WTC11 (cell line): ENCODE results near the gene EPHA2.

Experiments used
- CREB1 ChIP-seq: sonication (generic); formaldehyde crosslinking; IDR thresholded peaks from 2 replicates; pipeline ENCODE4 v1.8.0; 2023; ENCODE audit warnings: mild to moderate bottlenecking, missing genetic modification reagents
- ESRRA ChIP-seq: sonication (generic); formaldehyde crosslinking; IDR thresholded peaks from 2 replicates; pipeline ENCODE4 v1.8.1; 2022; ENCODE audit warnings: mild to moderate bottlenecking, missing genetic modification reagents, borderline replicate concordance
- ZNF416 ChIP-seq: fragments of 250-450 bp; sonication (Bioruptor Pico); IDR thresholded peaks from 2 replicates; pipeline ENCODE4 v1.9.0; 2021; ENCODE audit warnings: mild to moderate bottlenecking, inconsistent platforms
- TF ChIP-seq, protein P1 (sequence below): sonication (generic); formaldehyde crosslinking; IDR thresholded peaks from 2 replicates; pipeline ENCODE4 v1.8.1; 2022; ENCODE audit warnings: low read depth, missing genetic modification reagents, borderline replicate concordance
- TF ChIP-seq, protein P2 (sequence below): sonication (generic); formaldehyde crosslinking; IDR thresholded peaks from 2 replicates; pipeline ENCODE4 v1.8.1; 2023; ENCODE audit warnings: mild to moderate bottlenecking, missing genetic modification reagents
- TF ChIP-seq, protein P3 (sequence below): fragments of 200-600 bp; IDR thresholded peaks from 2 replicates; pipeline ENCODE4 v1.8.0; 2022; ENCODE audit warnings: antibody characterized with exemption
- TF ChIP-seq, protein P4 (sequence below): fragments of 250-450 bp; sonication (Bioruptor Pico); IDR thresholded peaks from 2 replicates; pipeline ENCODE4 v1.9.0; 2021; ENCODE audit warnings: mild to moderate bottlenecking
- TF ChIP-seq, protein P5 (sequence below): sonication (generic); formaldehyde crosslinking; IDR thresholded peaks from 2 replicates; pipeline ENCODE4 v1.8.1; 2023; ENCODE audit warnings: mild to moderate bottlenecking, missing genetic modification reagents, moderate library complexity

DNA sequence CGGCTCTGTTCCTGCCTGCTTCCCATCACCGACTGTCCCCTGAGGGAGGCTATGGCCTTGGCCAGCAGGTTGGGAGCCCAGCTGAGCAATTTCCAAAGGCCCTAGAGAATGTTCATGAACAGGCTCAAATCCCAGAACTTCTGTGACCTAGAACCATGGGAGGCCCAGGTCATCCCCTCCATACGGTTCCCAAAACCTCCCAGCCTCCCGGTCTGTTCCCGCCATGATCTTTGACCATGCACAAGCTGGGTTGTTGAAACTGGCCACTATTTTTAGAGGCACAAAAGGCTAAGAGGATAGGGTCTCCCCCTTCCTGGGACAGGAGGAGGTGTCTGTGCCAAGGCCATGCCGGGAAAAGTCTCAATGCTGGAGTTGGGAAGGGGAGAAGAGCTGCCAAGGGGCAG, 27.5 kb downstream of the EPHA2 start:
- TF ChIP-seq, protein P1, sequence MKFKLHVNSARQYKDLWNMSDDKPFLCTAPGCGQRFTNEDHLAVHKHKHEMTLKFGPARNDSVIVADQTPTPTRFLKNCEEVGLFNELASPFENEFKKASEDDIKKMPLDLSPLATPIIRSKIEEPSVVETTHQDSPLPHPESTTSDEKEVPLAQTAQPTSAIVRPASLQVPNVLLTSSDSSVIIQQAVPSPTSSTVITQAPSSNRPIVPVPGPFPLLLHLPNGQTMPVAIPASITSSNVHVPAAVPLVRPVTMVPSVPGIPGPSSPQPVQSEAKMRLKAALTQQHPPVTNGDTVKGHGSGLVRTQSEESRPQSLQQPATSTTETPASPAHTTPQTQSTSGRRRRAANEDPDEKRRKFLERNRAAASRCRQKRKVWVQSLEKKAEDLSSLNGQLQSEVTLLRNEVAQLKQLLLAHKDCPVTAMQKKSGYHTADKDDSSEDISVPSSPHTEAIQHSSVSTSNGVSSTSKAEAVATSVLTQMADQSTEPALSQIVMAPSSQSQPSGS, result no peak
- TF ChIP-seq, protein P2, sequence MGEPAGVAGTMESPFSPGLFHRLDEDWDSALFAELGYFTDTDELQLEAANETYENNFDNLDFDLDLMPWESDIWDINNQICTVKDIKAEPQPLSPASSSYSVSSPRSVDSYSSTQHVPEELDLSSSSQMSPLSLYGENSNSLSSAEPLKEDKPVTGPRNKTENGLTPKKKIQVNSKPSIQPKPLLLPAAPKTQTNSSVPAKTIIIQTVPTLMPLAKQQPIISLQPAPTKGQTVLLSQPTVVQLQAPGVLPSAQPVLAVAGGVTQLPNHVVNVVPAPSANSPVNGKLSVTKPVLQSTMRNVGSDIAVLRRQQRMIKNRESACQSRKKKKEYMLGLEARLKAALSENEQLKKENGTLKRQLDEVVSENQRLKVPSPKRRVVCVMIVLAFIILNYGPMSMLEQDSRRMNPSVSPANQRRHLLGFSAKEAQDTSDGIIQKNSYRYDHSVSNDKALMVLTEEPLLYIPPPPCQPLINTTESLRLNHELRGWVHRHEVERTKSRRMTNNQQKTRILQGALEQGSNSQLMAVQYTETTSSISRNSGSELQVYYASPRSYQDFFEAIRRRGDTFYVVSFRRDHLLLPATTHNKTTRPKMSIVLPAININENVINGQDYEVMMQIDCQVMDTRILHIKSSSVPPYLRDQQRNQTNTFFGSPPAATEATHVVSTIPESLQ (CRISPR knock-in tag), result no peak
- TF ChIP-seq, protein P3, sequence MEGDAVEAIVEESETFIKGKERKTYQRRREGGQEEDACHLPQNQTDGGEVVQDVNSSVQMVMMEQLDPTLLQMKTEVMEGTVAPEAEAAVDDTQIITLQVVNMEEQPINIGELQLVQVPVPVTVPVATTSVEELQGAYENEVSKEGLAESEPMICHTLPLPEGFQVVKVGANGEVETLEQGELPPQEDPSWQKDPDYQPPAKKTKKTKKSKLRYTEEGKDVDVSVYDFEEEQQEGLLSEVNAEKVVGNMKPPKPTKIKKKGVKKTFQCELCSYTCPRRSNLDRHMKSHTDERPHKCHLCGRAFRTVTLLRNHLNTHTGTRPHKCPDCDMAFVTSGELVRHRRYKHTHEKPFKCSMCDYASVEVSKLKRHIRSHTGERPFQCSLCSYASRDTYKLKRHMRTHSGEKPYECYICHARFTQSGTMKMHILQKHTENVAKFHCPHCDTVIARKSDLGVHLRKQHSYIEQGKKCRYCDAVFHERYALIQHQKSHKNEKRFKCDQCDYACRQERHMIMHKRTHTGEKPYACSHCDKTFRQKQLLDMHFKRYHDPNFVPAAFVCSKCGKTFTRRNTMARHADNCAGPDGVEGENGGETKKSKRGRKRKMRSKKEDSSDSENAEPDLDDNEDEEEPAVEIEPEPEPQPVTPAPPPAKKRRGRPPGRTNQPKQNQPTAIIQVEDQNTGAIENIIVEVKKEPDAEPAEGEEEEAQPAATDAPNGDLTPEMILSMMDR, result no peak
- TF ChIP-seq ZNF416 (CRISPR knock-in tag) (no peak), ESRRA (no peak), CREB1 (CRISPR knock-in tag) (no peak)
- TF ChIP-seq, protein P4, sequence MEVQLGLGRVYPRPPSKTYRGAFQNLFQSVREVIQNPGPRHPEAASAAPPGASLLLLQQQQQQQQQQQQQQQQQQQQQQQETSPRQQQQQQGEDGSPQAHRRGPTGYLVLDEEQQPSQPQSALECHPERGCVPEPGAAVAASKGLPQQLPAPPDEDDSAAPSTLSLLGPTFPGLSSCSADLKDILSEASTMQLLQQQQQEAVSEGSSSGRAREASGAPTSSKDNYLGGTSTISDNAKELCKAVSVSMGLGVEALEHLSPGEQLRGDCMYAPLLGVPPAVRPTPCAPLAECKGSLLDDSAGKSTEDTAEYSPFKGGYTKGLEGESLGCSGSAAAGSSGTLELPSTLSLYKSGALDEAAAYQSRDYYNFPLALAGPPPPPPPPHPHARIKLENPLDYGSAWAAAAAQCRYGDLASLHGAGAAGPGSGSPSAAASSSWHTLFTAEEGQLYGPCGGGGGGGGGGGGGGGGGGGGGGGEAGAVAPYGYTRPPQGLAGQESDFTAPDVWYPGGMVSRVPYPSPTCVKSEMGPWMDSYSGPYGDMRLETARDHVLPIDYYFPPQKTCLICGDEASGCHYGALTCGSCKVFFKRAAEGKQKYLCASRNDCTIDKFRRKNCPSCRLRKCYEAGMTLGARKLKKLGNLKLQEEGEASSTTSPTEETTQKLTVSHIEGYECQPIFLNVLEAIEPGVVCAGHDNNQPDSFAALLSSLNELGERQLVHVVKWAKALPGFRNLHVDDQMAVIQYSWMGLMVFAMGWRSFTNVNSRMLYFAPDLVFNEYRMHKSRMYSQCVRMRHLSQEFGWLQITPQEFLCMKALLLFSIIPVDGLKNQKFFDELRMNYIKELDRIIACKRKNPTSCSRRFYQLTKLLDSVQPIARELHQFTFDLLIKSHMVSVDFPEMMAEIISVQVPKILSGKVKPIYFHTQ (CRISPR knock-in tag), result no peak
- TF ChIP-seq, protein P5, sequence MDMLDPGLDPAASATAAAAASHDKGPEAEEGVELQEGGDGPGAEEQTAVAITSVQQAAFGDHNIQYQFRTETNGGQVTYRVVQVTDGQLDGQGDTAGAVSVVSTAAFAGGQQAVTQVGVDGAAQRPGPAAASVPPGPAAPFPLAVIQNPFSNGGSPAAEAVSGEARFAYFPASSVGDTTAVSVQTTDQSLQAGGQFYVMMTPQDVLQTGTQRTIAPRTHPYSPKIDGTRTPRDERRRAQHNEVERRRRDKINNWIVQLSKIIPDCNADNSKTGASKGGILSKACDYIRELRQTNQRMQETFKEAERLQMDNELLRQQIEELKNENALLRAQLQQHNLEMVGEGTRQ (CRISPR knock-in tag), result no peak
